ENCODE data around the gene NADSYN1. TPM values are rescaled to one million over a fixed set of nuclear protein-coding genes. Genes with fewer than 3 reads are reported as not detected.
"Not testable (repeated sequence)": the region's sequence is repeated elsewhere in the genome, so short reads cannot be mapped to it uniquely, and the experiment has no call there.

The NADSYN1 gene
- polyA plus RNA-seq, 2 donors: 67.9 to 98.4 TPM

DNA sequence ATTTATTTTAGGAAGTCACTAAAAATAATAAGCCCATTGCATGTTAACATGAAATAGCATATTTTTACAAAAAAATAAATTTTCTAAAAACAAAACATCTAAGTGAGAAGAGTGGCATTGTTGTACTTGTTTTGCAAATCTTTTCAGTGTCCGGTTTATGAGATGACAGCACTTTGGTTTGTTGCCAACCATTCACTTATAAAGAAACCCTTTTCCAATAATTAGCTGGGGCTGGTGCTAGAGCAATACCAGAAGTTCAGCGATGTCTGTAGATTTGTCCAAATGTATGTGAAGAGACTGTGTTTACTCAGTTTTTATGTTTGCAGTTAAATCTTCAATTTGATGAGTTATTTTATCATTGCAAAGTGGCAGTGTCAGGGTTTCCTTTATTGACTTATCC is 52.0 kb downstream of the NADSYN1 start:
- H3K36me3 ChIP-seq (ENCODE audit: control insufficient read depth in 2 of 2, insufficient read depth in 2 of 2, low read length in 1 of 2): peaks cover 10 to 21% of the 10 kb centered on the region in 2 donors
- 48 to 56% methylated on average over 2 of the region's 2 CpGs for WGBS, 2 donors
- no peaks in the 10 kb centered on the region for H3K27me3 ChIP-seq (ENCODE audit: control insufficient read depth in 1 of 2, insufficient read depth in 2 of 2, low read length in 2 of 2)
- H3K4me1 ChIP-seq (ENCODE audit: control insufficient read depth in 2 of 2, insufficient read depth in 2 of 2, low read length in 1 of 2): peaks cover 3 to 4% of the 10 kb centered on the region in 2 donors
- no peak overlapping the region for H3K27ac ChIP-seq (ENCODE audit: low read depth in 2 of 2, low read length in 1 of 2)
- peaks cover 0 to 3% of the 10 kb centered on the region in 2 donors for H3K9me3 ChIP-seq (ENCODE audit: control insufficient read depth in 2 of 2, insufficient read depth in 1 of 2, low read depth in 1 of 2, low read length in 1 of 2)
- H3K4me3 ChIP-seq (ENCODE audit: low read depth in 1 of 2, low read length in 2 of 2): no peak overlapping the region

DNA sequence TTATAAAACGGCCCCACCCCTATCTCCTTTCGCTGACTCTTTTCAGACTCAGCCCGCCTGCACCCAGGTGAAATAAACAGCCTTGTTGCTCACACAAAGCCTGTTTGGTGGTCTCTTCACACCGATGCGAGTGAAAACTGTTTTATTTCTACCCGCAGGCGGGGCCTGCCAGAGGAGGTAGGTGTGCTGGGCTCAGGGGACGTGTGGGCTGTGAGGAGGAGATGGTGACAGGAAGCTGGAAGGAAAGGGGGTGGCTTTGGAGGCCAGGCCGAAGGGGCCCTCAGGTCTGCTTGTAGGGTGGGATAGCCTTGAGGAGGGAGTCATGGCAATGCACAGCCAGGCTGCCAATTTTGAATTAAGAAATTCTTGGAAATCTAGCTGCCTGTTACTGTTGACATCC is 52.8 kb downstream of the NADSYN1 start:
- H3K36me3 ChIP-seq (ENCODE audit: control insufficient read depth in 2 of 2, insufficient read depth in 2 of 2, low read length in 1 of 2): peaks cover 10 to 17% of the 10 kb centered on the region in 2 donors
- H3K4me3 ChIP-seq (ENCODE audit: low read depth in 1 of 2, low read length in 2 of 2): no peak overlapping the region
- H3K4me1 ChIP-seq (ENCODE audit: control insufficient read depth in 2 of 2, insufficient read depth in 2 of 2, low read length in 1 of 2): peaks cover 3 to 4% of the 10 kb centered on the region in 2 donors
- 83 to 90% methylated on average over 9 of the region's 9 CpGs for WGBS, 2 donors
- peaks cover 2 to 5% of the 10 kb centered on the region in 2 donors for H3K9me3 ChIP-seq (ENCODE audit: control insufficient read depth in 2 of 2, insufficient read depth in 1 of 2, low read depth in 1 of 2, low read length in 1 of 2)
- no peaks in the 10 kb centered on the region for H3K27me3 ChIP-seq (ENCODE audit: control insufficient read depth in 1 of 2, insufficient read depth in 2 of 2, low read length in 2 of 2)
- no peak overlapping the region for H3K27ac ChIP-seq (ENCODE audit: low read depth in 2 of 2, low read length in 1 of 2)

DNA sequence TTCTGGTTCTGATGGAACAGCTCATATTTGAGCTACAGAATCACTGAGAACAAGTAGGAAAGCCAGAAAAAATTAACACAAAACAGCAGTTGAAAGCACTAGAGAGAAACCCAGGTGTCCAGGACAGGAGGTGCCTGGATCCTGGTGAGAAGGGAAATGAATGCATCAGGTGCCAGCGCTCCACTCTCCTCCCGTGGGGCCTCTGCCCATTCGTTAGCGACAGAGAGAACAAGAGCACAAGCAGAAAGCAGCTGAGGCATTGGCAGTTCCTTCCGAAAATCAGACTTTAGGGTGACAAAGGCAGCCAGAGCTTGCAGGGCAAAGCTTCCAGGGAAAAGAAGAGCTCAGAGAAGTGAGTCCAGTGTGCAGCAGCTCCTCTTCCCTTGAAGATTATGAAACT is 54.1 kb downstream of the NADSYN1 start:
- peaks cover 3 to 4% of the 10 kb centered on the region in 2 donors for H3K4me1 ChIP-seq (ENCODE audit: control insufficient read depth in 2 of 2, insufficient read depth in 2 of 2, low read length in 1 of 2)
- no peak overlapping the region for H3K27ac ChIP-seq (ENCODE audit: low read depth in 2 of 2, low read length in 1 of 2)
- H3K9me3 ChIP-seq (ENCODE audit: control insufficient read depth in 2 of 2, insufficient read depth in 1 of 2, low read depth in 1 of 2, low read length in 1 of 2): peaks cover 4 to 6% of the 10 kb centered on the region in 2 donors
- no peaks in the 10 kb centered on the region for H3K27me3 ChIP-seq (ENCODE audit: control insufficient read depth in 1 of 2, insufficient read depth in 2 of 2, low read length in 2 of 2)
- H3K4me3 ChIP-seq (ENCODE audit: low read depth in 1 of 2, low read length in 2 of 2): no peak overlapping the region
- WGBS, 2 donors: 93 to 94% methylated on average over 5 of the region's 5 CpGs
- peaks cover 0 to 4% of the 10 kb centered on the region in 2 donors for H3K36me3 ChIP-seq (ENCODE audit: control insufficient read depth in 2 of 2, insufficient read depth in 2 of 2, low read length in 1 of 2)

DNA sequence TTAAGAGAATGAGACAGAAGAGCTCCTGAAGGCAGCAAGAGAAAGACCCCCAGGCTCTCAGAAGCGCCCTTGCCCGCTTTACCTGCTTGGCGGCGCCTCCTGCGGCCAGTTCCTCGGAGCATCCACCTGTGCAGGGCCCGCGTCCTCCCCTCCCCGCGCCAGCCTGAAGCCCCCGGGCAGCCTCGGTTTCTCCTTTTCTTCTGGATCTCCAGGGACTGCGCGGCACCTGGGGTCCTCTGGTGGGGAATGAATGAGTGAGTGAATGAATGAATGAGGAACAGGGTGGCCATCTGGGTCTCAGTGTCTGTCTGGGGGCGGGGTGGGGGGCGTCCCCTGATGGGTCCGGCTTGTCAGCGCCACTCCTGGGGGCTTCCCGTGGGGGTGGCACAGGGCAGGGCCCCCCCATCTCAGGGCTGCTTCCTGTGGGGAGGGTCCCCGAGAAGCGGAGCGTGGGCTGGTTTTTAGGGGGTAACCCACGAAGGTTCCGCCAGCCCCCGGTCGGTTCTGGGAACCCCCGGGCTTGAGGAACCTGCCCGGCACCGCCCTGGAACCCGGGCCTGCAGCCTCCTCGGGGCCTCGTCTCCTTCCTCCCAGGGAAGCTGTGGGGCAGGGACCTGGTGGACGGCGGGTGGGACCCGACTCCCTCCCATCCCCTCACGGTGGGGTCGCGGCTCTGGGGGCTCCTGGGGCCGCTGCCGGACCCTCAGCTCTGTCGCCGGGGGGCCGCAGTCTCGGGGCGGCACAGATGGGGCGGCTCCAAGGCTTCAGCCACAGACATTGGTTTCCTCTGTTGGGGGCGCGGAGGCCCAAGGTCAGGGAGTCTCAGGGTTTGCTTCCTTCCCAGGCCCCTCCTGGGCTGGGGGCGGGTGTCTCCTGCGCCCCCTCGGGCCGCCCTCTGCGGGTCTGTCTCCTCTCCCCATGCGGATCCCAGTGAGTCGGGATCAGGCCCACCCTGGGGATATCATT is 65.8 kb downstream of the NADSYN1 start:
- no peaks in the 10 kb centered on the region for H3K36me3 ChIP-seq (ENCODE audit: control insufficient read depth in 2 of 2, insufficient read depth in 2 of 2, low read length in 1 of 2)
- WGBS, 2 donors: 94 to 96% methylated on average over 52 to 55 of the region's 55 CpGs

DNA sequence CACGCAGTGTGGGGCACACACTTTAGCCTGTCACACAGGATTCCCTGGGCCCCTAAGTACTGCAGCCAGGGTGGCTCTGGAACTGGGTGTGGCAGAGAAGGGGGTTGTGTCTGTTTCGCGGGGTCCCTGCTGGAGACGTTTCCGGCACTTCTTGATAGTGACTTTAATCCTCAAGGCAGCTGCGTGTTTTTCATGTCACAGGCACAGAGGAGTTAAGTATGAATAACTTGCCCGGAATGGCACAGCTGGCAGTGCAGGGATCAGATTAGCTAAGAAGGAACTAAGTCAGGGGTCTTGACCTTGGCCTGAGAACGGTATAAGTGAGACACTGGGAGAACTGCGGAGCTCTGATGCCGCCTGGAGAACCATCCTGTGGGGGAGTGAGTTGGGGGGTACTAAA is 66.5 kb downstream of the NADSYN1 start:
- Histone ChIP-seq H3K4me1 (ENCODE audit: control insufficient read depth in 2 of 2, insufficient read depth in 2 of 2, low read length in 1 of 2) (no peaks in the 10 kb centered on the region), H3K9me3 (ENCODE audit: control insufficient read depth in 2 of 2, insufficient read depth in 1 of 2, low read depth in 1 of 2, low read length in 1 of 2) (no peaks in the 10 kb centered on the region), H3K27me3 (ENCODE audit: control insufficient read depth in 1 of 2, insufficient read depth in 2 of 2, low read length in 2 of 2) (no peaks in the 10 kb centered on the region), H3K36me3 (ENCODE audit: control insufficient read depth in 2 of 2, insufficient read depth in 2 of 2, low read length in 1 of 2) (no peaks in the 10 kb centered on the region), H3K4me3 (ENCODE audit: low read depth in 1 of 2, low read length in 2 of 2) (no peak overlapping the region), H3K27ac (ENCODE audit: low read depth in 2 of 2, low read length in 1 of 2) (no peak overlapping the region)
- WGBS, 2 donors: 74 to 80% methylated on average over 10 of the region's 10 CpGs

More for the DNA sequence above, 65.8 kb downstream of the NADSYN1 start:
- H3K9me3 ChIP-seq (ENCODE audit: control insufficient read depth in 2 of 2, insufficient read depth in 1 of 2, low read depth in 1 of 2, low read length in 1 of 2): no peaks in the 10 kb centered on the region
- H3K27me3 ChIP-seq (ENCODE audit: control insufficient read depth in 1 of 2, insufficient read depth in 2 of 2, low read length in 2 of 2): no peaks in the 10 kb centered on the region
- no peak overlapping the region for H3K27ac ChIP-seq (ENCODE audit: low read depth in 2 of 2, low read length in 1 of 2)
- no peak overlapping the region for H3K4me3 ChIP-seq (ENCODE audit: low read depth in 1 of 2, low read length in 2 of 2)
- no peaks in the 10 kb centered on the region for H3K4me1 ChIP-seq (ENCODE audit: control insufficient read depth in 2 of 2, insufficient read depth in 2 of 2, low read length in 1 of 2)

DNA sequence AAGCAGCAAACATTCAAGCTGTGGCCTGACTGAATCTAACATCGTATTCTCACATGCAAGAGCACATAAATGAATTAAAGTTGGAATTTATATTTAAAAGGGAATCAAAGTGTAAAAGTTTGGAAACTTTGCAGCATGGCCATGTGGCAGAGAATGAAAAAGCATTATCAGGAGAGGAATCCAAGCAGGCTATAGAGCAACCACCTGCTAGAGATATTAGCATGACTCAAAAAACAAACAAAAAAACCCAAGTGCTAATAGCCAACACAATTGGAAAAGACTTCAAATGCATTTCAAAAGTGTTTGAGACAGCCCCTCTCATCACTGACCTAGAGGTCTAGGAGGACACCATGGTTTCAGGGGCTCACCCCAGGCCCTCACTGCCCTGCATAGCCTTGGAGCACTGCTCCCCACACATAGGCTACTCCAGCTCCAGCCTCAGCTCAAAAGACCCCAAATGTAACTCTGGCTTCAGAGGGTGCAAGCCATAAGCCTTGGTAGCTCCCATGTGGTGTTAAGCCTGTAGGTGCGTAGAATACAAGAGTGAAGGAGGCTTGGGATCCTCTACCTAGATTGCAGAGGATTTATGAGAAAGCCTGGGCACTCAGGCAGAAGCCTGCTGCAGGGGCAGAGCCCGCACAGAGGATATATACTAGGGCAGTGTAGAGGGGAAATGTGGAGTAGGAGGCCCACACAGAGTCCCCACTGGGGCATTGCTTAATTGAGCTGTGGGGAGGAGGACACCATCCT is 72.4 kb downstream of the NADSYN1 start:
- Histone ChIP-seq H3K9me3 (ENCODE audit: control insufficient read depth in 2 of 2, insufficient read depth in 1 of 2, low read depth in 1 of 2, low read length in 1 of 2) (peaks cover 0 to 3% of the 10 kb centered on the region in 2 donors), H3K36me3 (ENCODE audit: control insufficient read depth in 2 of 2, insufficient read depth in 2 of 2, low read length in 1 of 2) (no peaks in the 10 kb centered on the region), H3K27me3 (ENCODE audit: control insufficient read depth in 1 of 2, insufficient read depth in 2 of 2, low read length in 2 of 2) (no peaks in the 10 kb centered on the region), H3K4me3 (ENCODE audit: low read depth in 1 of 2, low read length in 2 of 2) (no peak overlapping the region), H3K27ac (ENCODE audit: low read depth in 2 of 2, low read length in 1 of 2) (no peak overlapping the region), H3K4me1 (ENCODE audit: control insufficient read depth in 2 of 2, insufficient read depth in 2 of 2, low read length in 1 of 2) (no peaks in the 10 kb centered on the region)
- WGBS, 2 donors: 62 to 66% methylated on average over 3 of the region's 3 CpGs

DNA sequence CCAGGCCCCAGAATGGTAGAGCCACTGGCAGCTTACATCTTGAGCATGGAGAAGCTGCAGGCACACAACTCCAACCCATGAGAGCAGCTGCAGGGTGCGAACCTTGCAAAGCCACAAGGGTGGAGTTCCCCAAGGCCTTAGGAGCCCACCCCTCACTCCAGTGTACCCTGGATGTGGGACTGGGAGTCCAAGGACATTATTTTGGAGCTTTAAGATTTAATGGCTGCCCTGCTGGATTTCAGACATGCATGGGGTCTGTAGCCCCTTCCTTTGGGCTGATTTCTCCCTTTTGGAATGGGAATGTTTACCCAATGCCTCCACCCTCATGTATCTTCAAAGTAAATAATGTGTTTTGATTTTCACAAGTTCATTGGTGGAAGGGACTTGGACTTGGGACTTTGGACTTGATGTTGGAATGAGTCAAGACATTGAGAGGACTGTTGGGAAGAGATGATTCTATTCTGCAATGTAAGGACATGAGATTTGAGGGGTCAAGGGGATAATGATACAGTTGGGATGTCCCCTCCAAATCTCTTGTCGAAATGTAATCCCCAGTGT is 73.0 kb downstream of the NADSYN1 start:
- 85 to 88% methylated on average over 2 of the region's 2 CpGs for whole genome bisulfite sequencing, 2 donors
- H3K9me3 ChIP-seq (ENCODE audit: control insufficient read depth in 2 of 2, insufficient read depth in 1 of 2, low read depth in 1 of 2, low read length in 1 of 2): peaks cover 0 to 3% of the 10 kb centered on the region in 2 donors
- no peaks in the 10 kb centered on the region for H3K36me3 ChIP-seq (ENCODE audit: control insufficient read depth in 2 of 2, insufficient read depth in 2 of 2, low read length in 1 of 2)
- H3K4me3 ChIP-seq (ENCODE audit: low read depth in 1 of 2, low read length in 2 of 2): no peak overlapping the region
- no peaks in the 10 kb centered on the region for H3K4me1 ChIP-seq (ENCODE audit: control insufficient read depth in 2 of 2, insufficient read depth in 2 of 2, low read length in 1 of 2)
- H3K27me3 ChIP-seq (ENCODE audit: control insufficient read depth in 1 of 2, insufficient read depth in 2 of 2, low read length in 2 of 2): no peaks in the 10 kb centered on the region
- H3K27ac ChIP-seq (ENCODE audit: low read depth in 2 of 2, low read length in 1 of 2): no peak overlapping the region

DNA sequence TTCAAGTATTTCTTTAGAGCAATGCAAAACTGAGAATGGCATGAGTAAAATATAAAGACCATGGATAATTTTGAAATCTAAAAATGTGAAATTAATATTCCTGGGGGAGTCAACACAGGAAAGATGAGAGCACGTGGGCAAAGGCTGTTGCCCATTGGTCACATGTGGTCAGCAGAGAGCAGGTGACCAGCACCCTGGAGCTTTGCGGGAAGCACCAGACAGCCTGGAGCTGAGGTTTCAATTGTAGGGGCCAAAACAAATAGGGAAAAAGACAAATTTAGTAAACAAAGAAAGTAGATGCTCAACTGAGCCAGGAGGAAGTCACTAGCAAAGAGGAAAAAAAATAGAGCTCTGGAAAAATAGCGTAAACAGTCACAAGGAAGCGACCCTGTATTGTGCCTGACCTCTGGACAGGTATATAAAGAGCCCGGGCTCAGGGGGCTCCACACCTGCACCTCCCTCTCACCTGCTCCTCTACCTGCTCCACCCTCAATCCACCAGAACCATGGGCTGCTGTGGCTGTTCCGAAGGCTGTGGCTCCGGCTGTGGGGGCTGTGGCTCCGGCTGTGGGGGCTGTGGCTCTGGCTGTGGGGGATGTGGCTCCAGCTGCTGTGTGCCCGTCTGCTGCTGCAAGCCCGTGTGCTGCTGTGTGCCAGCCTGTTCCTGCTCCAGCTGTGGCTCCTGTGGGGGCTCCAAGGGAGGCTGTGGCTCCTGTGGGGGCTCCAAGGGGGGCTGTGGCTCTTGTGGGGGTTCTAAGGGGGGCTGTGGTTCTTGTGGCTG is 74.0 kb downstream of the NADSYN1 start, which contains the start of gene KRTAP5-7:
TSS of gene KRTAP5-7 (plus strand) at position 472 of the 780 bp plus-strand sequence. CDS start at position 506, 34 bp downstream.
- H3K9me3 ChIP-seq (ENCODE audit: control insufficient read depth in 2 of 2, insufficient read depth in 1 of 2, low read depth in 1 of 2, low read length in 1 of 2); H3K4me1 ChIP-seq (ENCODE audit: control insufficient read depth in 2 of 2, insufficient read depth in 2 of 2, low read length in 1 of 2); H3K36me3 ChIP-seq (ENCODE audit: control insufficient read depth in 2 of 2, insufficient read depth in 2 of 2, low read length in 1 of 2); H3K27ac ChIP-seq (ENCODE audit: low read depth in 2 of 2, low read length in 1 of 2); H3K4me3 ChIP-seq (ENCODE audit: low read depth in 1 of 2, low read length in 2 of 2); H3K27me3 ChIP-seq (ENCODE audit: control insufficient read depth in 1 of 2, insufficient read depth in 2 of 2, low read length in 2 of 2): not testable (repeated sequence)
- 56 to 58% methylated on average over 10 of the region's 10 CpGs for WGBS, 2 donors
